Naive thymus-derived CD4-positive, alpha-beta T cell (primary cell): ENCODE measurements around the gene SIAH1. TPM values are rescaled to one million over a fixed set of nuclear protein-coding genes. Genes with fewer than 3 reads are reported as not detected.

Experiments used
- ATAC-seq: fragments of 150-1000 bp; cut with Tn5 transposase; 2 replicates; pipeline ENCODE4 v1.10.0; 2021; ENCODE audit warnings: mild to moderate bottlenecking, moderate library complexity
- CTCF ChIA-PET: fragments of 350-600 bp; sonication (Branson Sonifier 250); formaldehyde crosslinking; loops from one replicate; lab custom pipeline; 2021; ENCODE audit warnings: antibody characterized with exemption; lab: Charles Lee
- POLR2A ChIA-PET: fragments of 350-600 bp; sonication (Branson Sonifier 250); formaldehyde crosslinking; loops from one replicate; lab custom pipeline; 2021; ENCODE audit warnings: antibody characterized with exemption, inconsistent platforms; lab: Charles Lee
- DNase-seq, 9 donors: peaks; one replicate each; pipeline versions ENCODE4 v3.0.0 to v3.0.0-alpha.2; 2020 to 2022; ENCODE audit warnings: mixed read lengths in 1 of 9
- H3K27ac ChIP-seq: one replicate; pipeline ENCODE4 v1.7.0; 2013; ENCODE audit warnings: mild to moderate bottlenecking, low read depth, low read length, moderate library complexity
- H3K27me3 ChIP-seq, 2 donors: one replicate each; pipeline ENCODE4 v1.7.0; 2013; ENCODE audit warnings: low read length in 2 of 2, mild to moderate bottlenecking in 2 of 2, moderate library complexity in 2 of 2; ENCODE audit not compliant: control insufficient read depth in 2 of 2, insufficient read depth in 2 of 2
- H3K36me3 ChIP-seq, 3 experiments: 1 replicate in 2 of 3; 2 replicates in 1 of 3; pipeline ENCODE4 v1.7.0; 2013; ENCODE audit warnings: low read length in 3 of 3, mild to moderate bottlenecking in 3 of 3, moderate library complexity in 1 of 3; ENCODE audit not compliant: insufficient read depth in 3 of 3, control insufficient read depth in 2 of 3
- H3K4me1 ChIP-seq, 2 donors: one replicate each; pipeline ENCODE4 v1.7.0; 2013; ENCODE audit warnings: low read length in 2 of 2, mild to moderate bottlenecking in 2 of 2, moderate library complexity in 1 of 2; ENCODE audit not compliant: control insufficient read depth in 2 of 2, insufficient read depth in 2 of 2
- H3K4me3 ChIP-seq: 2 replicates; pipeline ENCODE4 v1.7.0; 2013; ENCODE audit warnings: mild to moderate bottlenecking, low read length
- H3K9me3 ChIP-seq, 3 experiments: 1 replicate in 2 of 3; 2 replicates in 1 of 3; pipeline ENCODE4 v1.7.0; 2013; ENCODE audit warnings: low read length in 3 of 3; ENCODE audit not compliant: control insufficient read depth in 2 of 3
- H3K27ac Mint-ChIP-seq, 9 donors: one replicate each; pipeline ENCODE4 v1.8.0; 2020 to 2022; ENCODE audit warnings: mixed read lengths in 9 of 9, mild to moderate bottlenecking in 8 of 9, moderate library complexity in 5 of 9, inconsistent platforms in 2 of 9
- H3K27me3 Mint-ChIP-seq, 5 donors: one replicate each; pipeline ENCODE4 v1.8.0; 2021 to 2022; ENCODE audit warnings: mixed read lengths in 5 of 5, mild to moderate bottlenecking in 1 of 5
- H3K36me3 Mint-ChIP-seq, 5 donors: one replicate each; pipeline ENCODE4 v1.8.0; 2020 to 2022; ENCODE audit warnings: mixed read lengths in 5 of 5, mild to moderate bottlenecking in 3 of 5, inconsistent platforms in 1 of 5
- H3K4me1 Mint-ChIP-seq, 7 donors: one replicate each; pipeline ENCODE4 v1.8.0; 2020 to 2022; ENCODE audit warnings: mixed read lengths in 7 of 7, mild to moderate bottlenecking in 3 of 7, inconsistent platforms in 1 of 7
- H3K4me3 Mint-ChIP-seq, 10 donors: one replicate each; pipeline ENCODE4 v1.8.0; 2020 to 2022; ENCODE audit warnings: mild to moderate bottlenecking in 10 of 10, mixed read lengths in 10 of 10, moderate library complexity in 6 of 10, inconsistent platforms in 2 of 10
- H3K9me3 Mint-ChIP-seq, 11 donors: one replicate each; pipeline ENCODE4 v1.8.0; 2020 to 2022; ENCODE audit warnings: mixed read lengths in 11 of 11, mild to moderate bottlenecking in 4 of 11, inconsistent platforms in 1 of 11, moderate library complexity in 1 of 11
- intact Hi-C, 2 donors: fragments of 100-400 bp; cut with micrococcal nuclease; formaldehyde crosslinking; loops; one replicate each; pipeline ENCODE4 v1.15.1; 2023
- polyA plus RNA-seq, 2 donors: library from polyadenylated mRNA; unstranded; fragments of 300-500 nt; fragmentation: Illumina TruSeq; gene quantifications; one replicate each; pipeline ENCODE4 v1.2.3, GENCODE V29; 2021
- total RNA-seq, 6 experiments: library from RNA in 5 of 6; stranded (reverse) in 5 of 6; gene quantifications; 1 replicate in 5 of 6; 2 replicates in 1 of 6; pipeline ENCODE4 v1.2.3 and lab custom pipeline; 2021 to 2026

The SIAH1 gene
- total and polyA plus RNA-seq, 7 experiments from 2014 or later: 14.5 to 51.1 (median 19.8) TPM

DNA sequence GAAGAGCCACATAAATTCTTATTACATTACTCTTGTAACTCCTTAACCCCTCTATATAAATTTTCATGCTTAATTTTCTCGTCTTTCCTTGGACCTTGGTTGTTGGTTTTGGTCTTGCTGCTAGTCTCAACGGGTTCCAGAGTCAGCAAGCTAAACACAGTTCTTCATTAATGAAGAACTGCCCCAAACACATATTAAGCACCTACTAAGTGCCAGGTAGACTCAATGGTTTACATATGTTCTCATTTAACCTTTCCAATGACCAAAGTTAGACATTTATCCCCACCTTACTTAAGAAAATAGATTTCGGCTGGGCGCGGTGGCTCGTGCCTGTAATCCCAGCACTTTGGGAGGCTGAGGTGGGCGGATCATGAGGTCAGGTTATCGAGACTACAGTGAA, 15.0 kb downstream of the SIAH1 start:
- Mint-ChIP-seq H3K36me3 (no peaks in the 10 kb centered on the region), H3K9me3 (no peaks in the 10 kb centered on the region), H3K27me3 (no peaks in the 10 kb centered on the region), H3K27ac (peak overlapping the region in 1 of 9 donors; percentile 12), H3K4me3 (peak overlapping the region in 1 of 10 donors; percentile 4), H3K4me1 (peaks cover 20 to 57% (median 49%) of the 10 kb centered on the region in 7 donors)
- ChIA-PET CTCF (interaction anchor here (0.6 to 1.3 kb wide), 2 partner anchors 17 to 253 kb away, joined by 4 to 5 read pairs; no protein-coding TSS in a partner anchor), POLR2A (interaction anchor here (0.6 to 1.6 kb wide), 3 partner anchors 11 to 267 kb away, joined by 3 to 5 read pairs (median 3); no protein-coding TSS in a partner anchor)
- peaks cover 12 to 15% of the 10 kb centered on the region in 2 donors for H3K4me1 ChIP-seq
- no peak overlapping the region for H3K27ac ChIP-seq
- no peaks in the 10 kb centered on the region for H3K9me3 ChIP-seq
- no peaks in the 10 kb centered on the region for H3K36me3 ChIP-seq
- no peak for DNase-seq
- H3K4me3 ChIP-seq: no peak overlapping the region
- no peak for ATAC-seq
- H3K27me3 ChIP-seq: no peaks in the 10 kb centered on the region
- intact Hi-C loops: no loop called here

DNA sequence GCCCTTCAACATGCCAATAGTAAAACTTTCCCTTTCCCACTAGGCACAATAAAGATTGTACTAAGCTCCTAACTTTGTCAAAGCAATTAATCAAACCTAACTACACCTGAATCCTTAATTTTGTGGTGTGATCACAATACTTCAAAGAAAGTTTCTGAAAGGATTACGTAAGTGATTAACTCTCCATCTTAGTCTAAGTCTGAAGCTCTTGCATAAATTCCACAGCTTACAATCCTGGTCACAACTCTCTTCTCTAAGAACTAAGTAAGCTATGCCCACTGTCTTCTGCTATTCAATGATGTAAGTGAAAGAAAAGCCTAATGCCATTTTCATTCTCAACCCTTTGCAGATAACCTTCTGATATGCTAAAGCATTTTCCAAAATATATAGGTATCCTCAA, 15.4 kb downstream of the SIAH1 start:
- H3K36me3 Mint-ChIP-seq: no peaks in the 10 kb centered on the region
- no peak overlapping the region for H3K27ac ChIP-seq
- intact Hi-C loops: loop anchor here (5.0 to 10.0 kb wide), 4 partner anchors 122 to 1397 kb away; partner anchors contain the start of genes DNAJA2 (in 2 of the 2), ABCC11 (in 1 of the 2), ITFG1 (in 1 of the 2) and NETO2 (in 1 of the 2)
- no peaks in the 10 kb centered on the region for H3K27me3 ChIP-seq
- no peaks in the 10 kb centered on the region for H3K27me3 Mint-ChIP-seq
- peak overlapping the region in 1 of 10 donors; percentile 4 for H3K4me3 Mint-ChIP-seq
- H3K36me3 ChIP-seq: no peaks in the 10 kb centered on the region
- no peaks in the 10 kb centered on the region for H3K9me3 ChIP-seq
- peaks cover 14 to 15% of the 10 kb centered on the region in 2 donors for H3K4me1 ChIP-seq
- CTCF ChIA-PET: interaction anchor here (1.3 kb wide), 1 partner anchor 253 kb away, joined by 4 read pairs; no protein-coding TSS in a partner anchor
- peak overlapping the region in 2 of 9 donors; percentile 12 to 36 for H3K27ac Mint-ChIP-seq
- H3K4me3 ChIP-seq: no peak overlapping the region
- DNase-seq (no peak), ATAC-seq (no peak)
- H3K9me3 Mint-ChIP-seq: no peaks in the 10 kb centered on the region
- POLR2A ChIA-PET: interaction anchor here (0.6 to 1.6 kb wide), 4 partner anchors 9 to 16 kb away, joined by 3 to 5 read pairs (median 4); partner anchors contain the start of gene SIAH1
- peaks cover 23 to 62% (median 54%) of the 10 kb centered on the region in 7 donors for H3K4me1 Mint-ChIP-seq

DNA sequence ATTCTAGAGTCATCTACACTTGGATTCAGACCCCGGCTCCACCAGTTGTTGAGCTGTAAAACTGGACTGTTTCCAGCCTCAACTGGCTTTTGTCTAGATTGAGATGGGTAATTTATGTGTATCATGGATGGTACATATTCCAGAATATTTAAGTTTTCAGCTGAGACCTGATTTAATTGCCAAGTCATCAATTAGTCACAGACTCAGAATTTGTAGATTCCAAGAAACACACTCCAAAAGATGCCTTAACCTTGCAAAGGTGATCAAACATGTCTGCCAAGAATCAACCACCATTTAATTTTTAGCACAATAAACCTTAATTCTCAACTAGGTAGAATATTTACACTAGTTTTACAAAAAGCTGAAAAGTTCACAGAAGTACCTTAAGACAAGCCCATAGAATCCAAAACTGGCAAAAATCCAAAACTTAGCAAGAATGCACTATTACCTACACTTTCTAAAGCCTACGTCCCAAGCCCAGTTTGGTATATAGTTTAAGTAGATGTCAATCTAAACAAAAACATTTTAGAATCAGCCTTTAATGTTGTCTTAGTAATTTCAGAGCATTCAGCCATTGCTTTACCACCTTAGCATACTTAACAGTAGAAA, 17.7 kb downstream of the SIAH1 start:
- Mint-ChIP-seq H3K4me1 (peaks cover 28 to 76% (median 62%) of the 10 kb centered on the region in 7 donors), H3K4me3 (peak overlapping the region in 5 of 10 donors; percentile 33 to 98 (median 91)), H3K36me3 (no peaks in the 10 kb centered on the region), H3K9me3 (no peaks in the 10 kb centered on the region), H3K27ac (peak overlapping the region in 8 of 9 donors; percentile 94 to 100 (median 98)), H3K27me3 (no peaks in the 10 kb centered on the region)
- ChIA-PET POLR2A (interaction anchor here (1.3 to 4.2 kb wide), 4 partner anchors 11 to 17 kb away, joined by 3 to 50 read pairs (median 8); partner anchors contain the start of gene SIAH1), CTCF (interaction anchor here (0.7 to 2.5 kb wide), 5 partner anchors 13 to 263 kb away, joined by 3 to 17 read pairs (median 4); partner anchors contain the start of gene N4BP1)
- Histone ChIP-seq H3K27ac (peak overlapping the region; percentile 77), H3K4me1 (peaks cover 14 to 15% of the 10 kb centered on the region in 2 donors), H3K27me3 (no peaks in the 10 kb centered on the region), H3K9me3 (no peaks in the 10 kb centered on the region), H3K4me3 (no peak overlapping the region), H3K36me3 (no peaks in the 10 kb centered on the region)
- DNase-seq: no peak
- intact Hi-C loops: loop anchor here (2.0 to 10.0 kb wide), 5 partner anchors 49 to 1395 kb away; partner anchors contain the start of genes DNAJA2 (in 2 of the 2), ABCC11 (in 1 of the 2), ITFG1 (in 1 of the 2) and NETO2 (in 1 of the 2)
- ATAC-seq: no peak

DNA sequence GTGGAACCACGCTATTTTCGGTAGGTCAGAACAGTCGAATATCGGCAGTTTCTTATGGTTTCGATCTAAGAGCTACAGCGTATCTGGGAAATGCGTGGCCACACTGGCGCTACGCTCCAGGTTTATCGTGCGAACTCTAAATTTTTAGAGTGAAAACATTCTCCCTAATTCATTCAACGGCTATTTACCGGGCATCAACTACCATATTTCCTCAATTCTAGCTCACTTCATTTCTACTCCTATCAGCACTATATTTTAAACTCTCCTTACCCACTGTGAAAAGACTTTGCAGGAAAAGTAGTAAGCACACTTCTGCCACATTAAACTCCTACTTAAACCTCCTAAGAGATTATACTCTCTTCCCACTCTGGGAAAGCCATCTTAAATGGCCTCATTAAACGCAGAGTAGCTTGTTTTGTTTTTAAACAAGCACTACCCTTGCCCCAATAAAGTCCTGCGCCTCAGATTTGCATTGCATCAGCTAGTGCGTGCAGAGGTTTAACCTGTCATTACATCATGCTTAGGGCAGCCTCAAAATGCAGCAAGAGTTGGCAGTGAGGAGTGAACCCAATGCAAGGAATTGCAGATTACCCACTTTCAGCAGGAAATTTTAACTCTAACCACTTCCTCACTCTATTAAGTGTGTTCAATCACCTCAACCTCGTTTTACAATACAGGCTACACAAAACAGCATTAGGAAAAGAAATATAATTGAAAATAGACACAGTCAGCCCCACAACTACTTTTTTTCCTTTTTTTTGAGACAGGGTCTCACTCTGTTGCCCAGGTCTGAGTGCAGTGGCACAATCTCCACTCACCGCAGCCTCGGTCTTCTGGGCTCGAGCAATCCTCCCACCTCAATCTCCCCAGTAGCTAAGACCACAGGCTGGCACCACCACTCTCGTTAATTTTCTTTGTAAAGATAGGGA, 18.8 kb downstream of the SIAH1 start:
- Mint-ChIP-seq H3K27me3 (no peaks in the 10 kb centered on the region), H3K36me3 (peaks cover 0 to 3% (median 0%) of the 10 kb centered on the region in 5 donors), H3K9me3 (no peaks in the 10 kb centered on the region), H3K4me1 (peaks cover 27 to 71% (median 57%) of the 10 kb centered on the region in 7 donors), H3K27ac (peak overlapping the region; percentile 89 to 100 (median 98)), H3K4me3 (peak overlapping the region; percentile 83 to 100 (median 94))
- ATAC-seq: peak; percentile 82
- intact Hi-C loops: loop anchor here (1.0 to 10.0 kb wide), 10 partner anchors 12 to 1394 kb away; partner anchors contain the start of genes DNAJA2 (in 2 of the 2), SIAH1 (in 2 of the 2), ABCC11 (in 1 of the 2) and ITFG1 (in 1 of the 2)
- Histone ChIP-seq H3K27me3 (no peaks in the 10 kb centered on the region), H3K27ac (peak overlapping the region; percentile 77), H3K36me3 (peaks cover 0 to 6% (median 0%) of the 10 kb centered on the region in 3 experiments), H3K4me3 (peak overlapping the region; percentile 88), H3K9me3 (no peaks in the 10 kb centered on the region), H3K4me1 (peaks cover 14 to 15% of the 10 kb centered on the region in 2 donors)
- DNase-seq: peak in 7 of 9 donors; percentile 58 to 80 (median 72)
- ChIA-PET POLR2A (interaction anchor here (0.7 to 4.2 kb wide), 15 partner anchors 10 to 1480 kb away, joined by 3 to 50 read pairs (median 4); partner anchors contain the start of genes DNAJA2, N4BP1 and SIAH1), CTCF (interaction anchor here (1.1 to 2.5 kb wide), 4 partner anchors 12 to 264 kb away, joined by 3 to 17 read pairs (median 6); no protein-coding TSS in a partner anchor)

DNA sequence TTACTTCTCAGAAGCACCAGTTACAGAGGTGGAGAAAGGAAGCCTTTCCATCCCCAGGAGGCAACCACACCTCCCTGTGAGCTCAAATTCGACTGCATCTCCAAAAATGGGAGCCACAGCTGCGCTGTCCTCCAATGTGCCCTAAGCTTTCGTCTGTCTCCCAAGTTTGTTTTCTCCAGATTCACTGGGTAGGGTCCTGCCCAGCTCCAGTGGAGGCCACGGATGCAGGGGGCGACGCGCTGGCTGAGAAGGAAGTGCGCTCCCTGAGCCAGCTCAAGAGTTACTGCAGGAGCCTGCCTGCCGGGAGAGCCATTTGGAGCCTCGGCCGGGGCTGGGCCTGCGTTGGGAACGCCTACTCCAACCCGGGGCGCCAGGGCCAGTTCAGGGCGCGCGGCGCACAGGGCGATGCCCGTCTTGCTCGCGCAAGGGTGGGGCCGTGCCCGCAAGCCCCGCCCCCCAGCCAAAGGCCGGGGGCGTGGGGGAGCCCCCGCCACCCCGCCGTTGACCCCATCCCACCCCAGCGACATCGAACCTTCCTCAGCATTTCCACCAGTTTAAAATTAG, 19.5 kb downstream of the SIAH1 start:
- Histone ChIP-seq H3K27me3 (no peaks in the 10 kb centered on the region), H3K27ac (peak overlapping the region; percentile 77), H3K36me3 (peaks cover 0 to 6% (median 0%) of the 10 kb centered on the region in 3 experiments), H3K4me1 (peaks cover 14 to 15% of the 10 kb centered on the region in 2 donors), H3K4me3 (peak overlapping the region; percentile 88), H3K9me3 (no peaks in the 10 kb centered on the region)
- ATAC-seq (peak; percentile 95), DNase-seq (peak; percentile 66 to 86 (median 73))
- intact Hi-C loops: loop anchor here (1.0 to 10.0 kb wide), 11 partner anchors 12 to 1393 kb away; partner anchors contain the start of genes DNAJA2 (in 2 of the 2), SIAH1 (in 2 of the 2), ABCC11 (in 1 of the 2) and ITFG1 (in 1 of the 2)
- H3K27me3 Mint-ChIP-seq: no peaks in the 10 kb centered on the region
- peaks cover 0 to 3% (median 0%) of the 10 kb centered on the region in 5 donors for H3K36me3 Mint-ChIP-seq
- peak overlapping the region; percentile 83 to 100 (median 94) for H3K4me3 Mint-ChIP-seq
- peaks cover 24 to 71% (median 54%) of the 10 kb centered on the region in 7 donors for H3K4me1 Mint-ChIP-seq
- no peaks in the 10 kb centered on the region for H3K9me3 Mint-ChIP-seq
- ChIA-PET POLR2A (interaction anchor here (0.7 to 4.2 kb wide), 16 partner anchors 9 to 1479 kb away, joined by 3 to 50 read pairs (median 4); partner anchors contain the start of genes DNAJA2, N4BP1 and SIAH1), CTCF (interaction anchor here (1.1 to 2.5 kb wide), 5 partner anchors 11 to 264 kb away, joined by 3 to 17 read pairs (median 5); no protein-coding TSS in a partner anchor)
- peak overlapping the region; percentile 89 to 100 (median 98) for H3K27ac Mint-ChIP-seq
